Measurements from ENCODE around the gene MUC12.
"Not testable (repeated sequence)": the region's sequence is repeated elsewhere in the genome, so short reads cannot be mapped to it uniquely, and the experiment has no call there.

MUC12 gene

DNA sequence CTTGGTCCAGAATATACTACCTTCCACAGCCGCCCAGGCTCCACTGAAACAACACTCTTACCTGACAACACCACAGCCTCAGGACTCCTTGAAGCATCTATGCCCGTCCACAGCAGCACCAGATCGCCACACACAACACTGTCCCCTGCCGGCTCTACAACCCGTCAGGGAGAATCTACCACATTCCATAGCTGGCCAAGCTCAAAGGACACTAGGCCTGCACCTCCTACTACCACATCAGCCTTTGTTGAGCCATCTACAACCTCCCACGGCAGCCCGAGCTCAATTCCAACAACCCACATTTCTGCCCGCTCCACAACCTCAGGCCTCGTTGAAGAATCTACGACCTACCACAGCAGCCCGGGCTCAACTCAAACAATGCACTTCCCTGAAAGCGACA is 22.9 kb downstream of the MUC12 start:
- not testable (repeated sequence) for DNase-seq (ENCODE audit: low spot score)

DNA sequence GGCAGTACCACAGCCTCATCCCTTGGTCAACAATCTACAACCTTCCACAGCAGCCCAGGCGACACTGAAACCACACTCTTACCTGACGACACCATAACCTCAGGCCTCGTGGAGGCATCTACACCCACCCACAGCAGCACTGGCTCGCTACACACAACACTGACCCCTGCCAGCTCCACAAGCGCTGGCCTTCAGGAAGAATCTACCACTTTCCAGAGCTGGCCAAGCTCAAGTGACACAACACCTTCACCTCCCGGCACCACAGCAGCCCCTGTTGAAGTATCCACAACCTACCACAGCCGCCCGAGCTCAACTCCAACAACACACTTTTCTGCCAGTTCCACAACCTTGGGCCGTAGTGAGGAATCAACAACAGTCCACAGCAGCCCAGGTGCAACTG is 25.3 kb downstream of the MUC12 start:
- DNase-seq (ENCODE audit: low spot score): not testable (repeated sequence)

DNA sequence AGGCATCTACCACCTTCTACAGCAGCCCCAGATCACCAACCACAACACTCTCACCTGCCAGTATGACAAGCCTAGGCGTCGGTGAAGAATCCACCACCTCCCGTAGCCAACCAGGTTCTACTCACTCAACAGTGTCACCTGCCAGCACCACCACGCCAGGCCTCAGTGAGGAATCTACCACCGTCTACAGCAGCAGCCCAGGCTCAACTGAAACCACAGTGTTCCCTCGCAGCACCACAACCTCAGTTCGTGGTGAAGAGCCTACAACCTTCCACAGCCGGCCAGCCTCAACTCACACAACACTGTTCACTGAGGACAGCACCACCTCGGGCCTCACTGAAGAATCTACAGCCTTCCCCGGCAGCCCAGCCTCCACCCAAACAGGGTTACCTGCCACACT is 29.2 kb downstream of the MUC12 start:
- not testable (repeated sequence) for DNase-seq (ENCODE audit: low spot score)

DNA sequence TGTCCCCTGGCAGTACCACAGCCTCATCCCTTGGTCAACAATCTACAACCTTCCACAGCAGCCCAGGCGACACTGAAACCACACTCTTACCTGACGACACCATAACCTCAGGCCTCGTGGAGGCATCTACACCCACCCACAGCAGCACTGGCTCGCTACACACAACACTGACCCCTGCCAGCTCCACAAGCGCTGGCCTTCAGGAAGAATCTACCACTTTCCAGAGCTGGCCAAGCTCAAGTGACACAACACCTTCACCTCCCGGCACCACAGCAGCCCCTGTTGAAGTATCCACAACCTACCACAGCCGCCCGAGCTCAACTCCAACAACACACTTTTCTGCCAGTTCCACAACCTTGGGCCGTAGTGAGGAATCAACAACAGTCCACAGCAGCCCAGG is 30.0 kb downstream of the MUC12 start:
- DNase-seq (ENCODE audit: low spot score): not testable (repeated sequence)

DNA sequence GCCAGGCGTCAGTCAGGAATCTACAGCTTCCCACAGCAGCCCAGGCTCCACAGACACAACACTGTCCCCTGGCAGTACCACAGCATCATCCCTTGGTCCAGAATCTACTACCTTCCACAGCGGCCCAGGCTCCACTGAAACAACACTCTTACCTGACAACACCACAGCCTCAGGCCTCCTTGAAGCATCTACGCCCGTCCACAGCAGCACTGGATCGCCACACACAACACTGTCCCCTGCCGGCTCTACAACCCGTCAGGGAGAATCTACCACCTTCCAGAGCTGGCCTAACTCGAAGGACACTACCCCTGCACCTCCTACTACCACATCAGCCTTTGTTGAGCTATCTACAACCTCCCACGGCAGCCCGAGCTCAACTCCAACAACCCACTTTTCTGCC is 30.7 kb downstream of the MUC12 start:
- DNase-seq (ENCODE audit: low spot score): not testable (repeated sequence)

DNA sequence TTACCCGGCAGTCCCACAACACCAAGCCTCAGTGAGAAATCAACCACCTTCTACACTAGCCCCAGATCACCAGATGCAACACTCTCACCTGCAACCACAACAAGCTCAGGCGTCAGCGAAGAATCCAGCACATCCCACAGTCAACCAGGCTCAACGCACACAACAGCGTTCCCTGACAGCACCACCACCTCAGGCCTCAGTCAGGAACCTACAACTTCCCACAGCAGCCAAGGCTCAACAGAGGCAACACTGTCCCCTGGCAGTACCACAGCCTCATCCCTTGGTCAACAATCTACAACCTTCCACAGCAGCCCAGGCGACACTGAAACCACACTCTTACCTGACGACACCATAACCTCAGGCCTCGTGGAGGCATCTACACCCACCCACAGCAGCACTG is 33.0 kb downstream of the MUC12 start:
- not testable (repeated sequence) for DNase-seq (ENCODE audit: low spot score)

DNA sequence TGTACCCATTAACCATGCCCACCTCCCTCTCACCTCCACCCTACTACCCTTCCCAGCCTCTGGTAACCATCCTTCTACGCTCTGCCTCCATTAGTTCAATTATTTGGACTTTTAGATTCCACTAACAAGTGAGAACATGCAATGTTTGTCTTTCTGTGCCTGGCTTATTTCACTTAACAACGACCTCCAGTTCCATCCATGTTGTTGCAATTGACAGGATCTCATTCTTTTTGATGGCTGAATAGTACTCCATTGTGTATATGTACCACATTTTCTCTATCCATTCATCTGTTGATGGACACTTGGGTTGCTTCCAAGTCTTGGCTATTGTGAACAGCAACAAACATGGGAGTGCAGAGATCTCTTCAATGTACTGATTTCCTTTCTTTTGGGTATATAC is 38.0 kb downstream of the MUC12 start:
- DNase-seq (ENCODE audit: low spot score): not testable (repeated sequence)

DNA sequence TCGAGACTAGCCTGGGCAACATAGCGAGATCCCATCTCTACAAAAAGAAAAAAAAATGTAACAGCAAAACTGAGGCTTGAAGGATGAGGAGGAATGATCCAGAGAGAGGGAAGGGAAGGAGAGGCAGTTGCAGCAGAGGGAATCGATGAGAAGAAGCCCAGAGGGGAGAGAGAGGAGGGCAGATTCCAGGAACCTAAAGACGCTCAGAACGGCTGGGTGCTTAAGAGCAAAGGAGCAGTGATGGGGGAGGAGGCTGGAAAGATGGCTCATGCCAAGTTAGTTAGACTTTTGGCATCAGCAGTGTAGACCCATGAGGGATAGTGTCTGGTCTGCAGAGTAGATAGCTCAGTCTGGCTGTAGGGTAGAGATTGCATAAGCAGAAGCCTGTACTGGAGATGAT is 40.3 kb downstream of the MUC12 start:
- no peak for DNase-seq (ENCODE audit: low spot score)

DNA sequence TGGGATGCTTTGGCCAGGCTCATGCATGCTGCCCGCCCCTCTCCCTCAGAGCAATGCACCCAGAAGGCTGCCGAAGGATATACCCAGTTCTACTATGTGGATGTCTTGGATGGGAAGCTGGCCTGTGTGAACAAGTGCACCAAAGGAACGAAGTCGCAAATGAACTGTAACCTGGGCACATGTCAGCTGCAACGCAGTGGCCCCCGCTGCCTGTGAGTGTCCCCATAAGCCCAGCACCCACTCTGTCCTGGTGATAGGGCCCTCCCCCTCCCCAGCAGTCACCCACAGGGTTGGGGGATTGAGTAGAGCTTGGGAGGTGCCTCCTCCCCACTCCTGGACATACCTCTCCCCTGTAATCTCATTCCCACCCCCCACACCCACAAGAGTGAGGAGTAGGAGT is 43.6 kb downstream of the MUC12 start:
- DNase-seq (ENCODE audit: low spot score): no peak

DNA sequence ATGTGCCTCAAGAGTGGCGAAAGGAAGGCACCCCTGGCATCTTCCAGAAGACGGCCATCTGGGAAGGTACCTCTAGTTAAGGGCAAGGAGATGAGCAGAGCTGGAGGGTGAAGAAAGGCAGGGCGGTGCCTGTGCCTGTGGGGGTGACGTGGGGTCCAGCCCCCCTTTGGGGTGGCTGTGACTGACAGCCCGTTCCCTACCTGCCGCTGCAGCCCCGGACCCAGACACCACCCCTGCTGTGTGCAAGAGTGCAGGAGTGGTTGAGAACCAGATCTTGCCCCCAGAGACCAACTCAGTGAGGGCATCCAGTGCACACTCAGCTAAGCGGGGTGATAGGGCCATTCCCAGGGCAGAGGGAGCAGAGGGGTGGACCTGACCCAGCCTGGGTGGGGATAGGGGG is 46.3 kb downstream of the MUC12 start:
- DNase-seq (ENCODE audit: low spot score): no peak

DNA sequence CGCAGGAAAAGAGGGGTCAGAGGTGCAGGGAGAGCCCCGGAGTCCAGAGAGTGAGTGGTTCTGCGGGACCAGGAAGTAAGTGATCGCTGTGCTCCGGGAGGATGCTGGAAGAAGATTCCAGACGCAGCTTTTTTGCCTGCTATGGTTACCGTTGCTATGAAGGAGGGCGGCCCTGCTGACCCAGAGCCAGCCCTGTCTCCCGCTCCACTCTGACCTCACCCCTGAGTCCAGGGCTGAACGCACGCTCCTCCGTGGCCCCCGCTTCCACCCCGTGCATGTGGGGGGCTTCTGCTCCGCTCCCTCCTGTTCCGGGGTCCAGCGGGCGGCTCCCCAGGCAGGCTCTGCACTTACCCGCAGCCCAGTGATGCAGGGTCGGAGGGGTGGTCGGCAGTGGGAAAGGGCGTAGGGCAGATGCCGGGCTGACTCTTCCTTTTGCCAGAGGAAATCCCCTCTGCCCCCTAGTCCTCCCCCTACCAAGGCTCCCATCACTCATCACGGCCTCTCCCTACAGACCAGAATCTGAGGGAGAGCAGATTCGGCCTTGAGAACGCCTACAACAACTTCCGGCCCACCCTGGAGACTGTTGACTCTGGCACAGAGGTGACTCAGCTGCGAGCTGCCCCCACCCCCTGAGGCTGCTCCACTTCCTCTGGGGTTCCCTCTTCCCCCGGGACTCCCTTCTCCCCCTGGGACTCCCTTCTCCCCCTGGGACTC is 47.9 kb downstream of the MUC12 start:
- no peak for DNase-seq (ENCODE audit: low spot score)

DNA sequence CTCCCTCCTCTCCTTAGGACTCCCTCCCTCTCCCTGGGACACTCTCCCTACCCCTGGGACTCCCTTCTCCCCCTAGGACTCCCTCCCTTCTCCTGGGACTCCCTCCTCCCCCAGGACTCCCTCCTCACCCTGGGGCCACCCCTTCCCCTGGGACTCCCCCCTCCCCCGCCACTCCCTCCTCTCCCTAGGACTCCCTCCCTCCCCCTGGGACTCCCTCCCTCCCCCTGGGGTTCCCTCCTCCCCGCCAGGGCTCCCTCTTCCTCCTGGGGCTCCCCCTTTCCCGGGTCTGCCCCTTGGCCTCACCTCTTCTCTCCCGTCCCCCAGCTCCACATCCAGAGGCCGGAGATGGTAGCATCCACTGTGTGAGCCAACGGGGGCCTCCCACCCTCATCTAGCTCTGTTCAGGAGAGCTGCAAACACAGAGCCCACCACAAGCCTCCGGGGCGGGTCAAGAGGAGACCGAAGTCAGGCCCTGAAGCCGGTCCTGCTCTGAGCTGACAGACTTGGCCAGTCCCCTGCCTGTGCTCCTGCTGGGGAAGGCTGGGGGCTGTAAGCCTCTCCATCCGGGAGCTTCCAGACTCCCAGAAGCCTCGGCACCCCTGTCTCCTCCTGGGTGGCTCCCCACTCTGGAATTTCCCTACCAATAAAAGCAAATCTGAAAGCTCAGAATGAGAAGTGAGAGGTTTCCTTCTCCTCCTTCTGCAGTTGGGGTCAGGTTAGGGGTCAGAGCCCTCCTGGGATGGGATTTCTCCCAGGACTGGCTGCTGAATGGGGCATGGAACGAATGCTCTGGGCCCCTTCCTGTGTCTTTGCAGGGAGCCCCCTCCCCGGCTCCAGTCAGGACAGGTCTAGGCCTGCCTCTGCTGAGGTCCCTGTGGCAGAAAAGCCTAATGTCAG is 49.2 kb downstream of the MUC12 start:
- no peak for DNase-seq (ENCODE audit: low spot score)

DNA sequence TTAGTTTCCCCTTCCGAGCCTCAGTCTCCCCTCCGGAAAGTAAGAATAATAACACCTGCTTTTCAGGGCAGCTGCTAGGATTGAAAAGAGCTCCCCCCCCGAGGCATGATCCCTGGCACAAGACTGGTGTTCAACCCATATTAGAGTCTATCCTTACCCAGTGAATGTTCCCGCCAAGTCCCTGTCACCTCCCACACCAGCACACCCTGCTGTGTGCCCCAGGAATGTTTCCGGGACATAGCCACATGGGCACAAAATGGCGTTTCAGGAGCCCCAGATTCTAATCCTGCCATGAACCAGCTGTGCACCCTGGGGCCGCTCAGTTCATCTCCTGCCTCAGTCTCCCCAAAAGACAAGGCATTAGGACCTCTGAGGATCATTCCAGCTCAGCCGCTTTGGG is 51.1 kb downstream of the MUC12 start:
- DNase-seq (ENCODE audit: low spot score): no peak

DNA sequence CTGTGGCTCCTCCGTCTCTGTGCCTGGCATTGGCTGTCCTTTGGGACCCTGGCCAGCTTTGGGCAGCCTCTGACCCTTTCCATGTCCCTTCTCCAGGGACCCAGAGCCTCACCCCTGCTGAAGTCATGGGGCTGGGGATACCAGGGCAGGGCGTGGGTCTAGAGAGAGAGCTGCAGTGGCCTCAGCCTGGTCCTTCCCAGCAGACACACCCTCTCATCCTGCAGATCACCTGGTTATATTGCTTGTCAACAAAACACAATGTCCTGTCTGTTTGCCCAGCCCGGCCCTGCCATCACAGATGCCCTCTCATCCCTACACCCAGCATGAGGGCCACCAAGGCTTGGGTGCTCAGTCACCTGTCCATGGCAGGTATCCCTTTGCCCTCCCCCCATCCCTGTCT is 52.3 kb downstream of the MUC12 start:
- DNase-seq (ENCODE audit: low spot score): no peak

DNA sequence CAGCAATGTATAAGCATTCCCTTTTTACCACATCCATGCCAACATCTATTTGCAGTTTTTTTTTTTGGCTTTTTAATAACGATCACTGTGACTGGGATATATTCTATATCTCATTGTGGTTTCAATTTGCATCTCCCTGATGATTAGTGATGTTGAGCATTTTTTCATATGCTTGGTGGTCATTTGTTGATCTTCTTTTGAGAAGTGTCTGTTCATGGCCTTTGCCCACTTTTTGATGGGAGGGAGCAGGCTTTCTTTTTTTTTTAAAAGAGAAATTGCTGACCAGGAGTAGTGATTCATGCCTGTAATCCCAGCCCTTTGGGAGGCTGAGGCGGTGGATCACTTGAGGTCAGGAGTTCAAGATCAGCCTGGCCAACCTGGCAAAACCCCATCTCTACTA is 54.5 kb downstream of the MUC12 start:
- DNase-seq (ENCODE audit: low spot score): no peak

DNA sequence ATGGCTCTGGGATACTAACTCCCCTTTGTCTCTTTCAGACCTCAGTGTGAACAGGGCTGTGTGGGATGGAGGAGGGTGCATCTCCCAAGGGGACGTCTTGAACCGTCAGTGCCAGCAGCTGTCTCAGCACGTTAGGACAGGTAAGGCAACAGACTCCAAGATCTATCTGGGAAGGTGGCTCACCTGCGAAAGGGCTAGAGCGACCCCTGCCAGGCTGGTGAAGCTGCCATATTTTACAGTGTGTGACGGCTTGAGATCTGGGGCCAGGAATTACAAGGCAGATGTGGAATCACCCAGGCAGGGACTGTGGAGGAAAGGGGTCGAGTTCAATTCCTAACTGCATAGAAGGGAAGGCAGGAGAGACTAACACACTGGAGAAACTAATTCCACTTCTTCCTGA is 61.7 kb downstream of the MUC12 start:
- no peak for DNase-seq (ENCODE audit: low spot score)

DNA sequence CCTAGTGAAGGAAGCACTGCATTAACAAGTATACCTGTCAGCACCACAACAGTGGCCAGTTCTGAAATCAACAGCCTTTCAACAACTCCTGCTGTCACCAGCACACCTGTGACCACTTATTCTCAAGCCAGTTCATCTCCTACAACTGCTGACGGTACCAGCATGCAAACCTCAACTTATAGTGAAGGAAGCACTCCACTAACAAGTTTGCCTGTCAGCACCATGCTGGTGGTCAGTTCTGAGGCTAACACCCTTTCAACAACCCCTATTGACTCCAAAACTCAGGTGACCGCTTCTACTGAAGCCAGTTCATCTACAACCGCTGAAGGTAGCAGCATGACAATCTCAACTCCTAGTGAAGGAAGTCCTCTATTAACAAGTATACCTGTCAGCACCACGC is 66.6 kb downstream of the MUC12 start:
- no peak for DNase-seq (ENCODE audit: low spot score)

DNA sequence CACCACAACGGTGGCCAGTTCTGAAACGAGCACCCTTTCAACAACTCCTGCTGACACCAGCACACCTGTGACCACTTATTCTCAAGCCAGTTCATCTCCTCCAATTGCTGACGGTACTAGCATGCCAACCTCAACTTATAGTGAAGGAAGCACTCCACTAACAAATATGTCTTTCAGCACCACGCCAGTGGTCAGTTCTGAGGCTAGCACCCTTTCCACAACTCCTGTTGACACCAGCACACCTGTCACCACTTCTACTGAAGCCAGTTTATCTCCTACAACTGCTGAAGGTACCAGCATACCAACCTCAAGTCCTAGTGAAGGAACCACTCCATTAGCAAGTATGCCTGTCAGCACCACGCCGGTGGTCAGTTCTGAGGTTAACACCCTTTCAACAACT is 71.9 kb downstream of the MUC12 start:
- DNase-seq (ENCODE audit: low spot score): not testable (repeated sequence)

DNA sequence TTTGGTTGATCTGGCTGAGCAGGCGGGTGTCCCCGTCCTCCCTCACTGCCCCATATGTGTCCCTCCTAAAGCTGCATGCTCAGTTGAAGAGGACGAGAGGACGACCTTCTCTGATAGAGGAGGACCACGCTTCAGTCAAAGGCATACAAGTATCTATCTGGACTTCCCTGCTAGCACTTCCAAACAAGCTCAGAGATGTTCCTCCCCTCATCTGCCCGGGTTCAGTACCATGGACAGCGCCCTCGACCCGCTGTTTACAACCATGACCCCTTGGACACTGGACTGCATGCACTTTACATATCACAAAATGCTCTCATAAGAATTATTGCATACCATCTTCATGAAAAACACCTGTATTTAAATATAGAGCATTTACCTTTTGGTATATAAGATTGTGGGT is 89.0 kb downstream of the MUC12 start:
- peak; percentile 43 for DNase-seq (ENCODE audit: low spot score)

DNA sequence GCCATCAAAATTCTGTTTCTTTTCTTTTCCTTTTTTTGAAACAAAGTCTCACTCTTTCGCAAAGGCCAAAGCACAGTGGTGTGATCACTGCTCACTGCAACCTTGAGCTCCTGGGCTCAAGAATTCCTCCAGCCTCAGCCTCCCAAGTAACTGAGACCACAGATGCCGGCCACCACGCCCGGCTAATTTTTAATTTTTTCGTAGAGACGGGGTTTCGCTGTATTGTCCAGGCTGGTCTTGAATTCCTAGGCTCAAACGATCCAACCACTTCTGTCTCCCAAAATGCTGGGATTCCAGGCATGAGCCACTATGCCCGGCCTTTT is 90.2 kb downstream of the MUC12 start:
- DNase-seq (ENCODE audit: low spot score): no peak

DNA sequence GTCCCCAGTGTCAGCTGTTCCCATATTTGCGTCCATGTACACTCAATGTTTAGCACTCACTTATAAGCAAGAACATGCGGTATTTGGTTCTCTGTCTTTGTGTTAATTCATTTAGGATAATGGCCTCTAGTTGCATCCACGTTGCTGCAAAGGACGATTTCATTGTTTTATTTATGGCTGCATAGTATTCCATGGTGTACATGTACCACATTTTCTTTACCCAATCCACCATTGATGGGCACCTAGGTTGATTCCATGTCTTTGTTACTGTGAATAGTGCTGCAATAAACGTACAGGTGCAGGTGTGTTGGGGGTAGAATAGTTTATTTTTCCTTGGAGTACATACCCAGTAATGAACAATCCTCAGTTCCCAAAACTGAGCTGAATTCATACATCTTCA is 91.6 kb downstream of the MUC12 start:
- DNase-seq (ENCODE audit: low spot score): no peak

DNA sequence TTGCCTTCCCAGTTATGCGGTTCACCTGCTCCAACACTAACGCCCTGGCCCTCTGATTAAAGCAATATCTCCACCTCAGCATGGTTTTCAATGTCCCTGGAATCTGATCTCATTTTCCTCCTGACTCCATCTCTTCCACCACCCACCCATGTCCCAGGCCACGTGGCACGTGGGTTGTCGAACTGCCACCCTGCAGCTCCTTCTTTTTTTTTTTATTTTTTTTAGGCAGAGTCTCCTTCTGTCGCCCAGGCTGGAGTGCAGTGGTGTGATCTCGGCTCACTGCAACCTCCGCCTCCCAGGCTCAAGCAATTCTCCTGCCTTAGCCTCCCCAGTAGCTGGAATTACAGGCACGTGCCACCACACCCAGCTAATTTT is 94.8 kb downstream of the MUC12 start:
- DNase-seq (ENCODE audit: low spot score): not testable (repeated sequence)

DNA sequence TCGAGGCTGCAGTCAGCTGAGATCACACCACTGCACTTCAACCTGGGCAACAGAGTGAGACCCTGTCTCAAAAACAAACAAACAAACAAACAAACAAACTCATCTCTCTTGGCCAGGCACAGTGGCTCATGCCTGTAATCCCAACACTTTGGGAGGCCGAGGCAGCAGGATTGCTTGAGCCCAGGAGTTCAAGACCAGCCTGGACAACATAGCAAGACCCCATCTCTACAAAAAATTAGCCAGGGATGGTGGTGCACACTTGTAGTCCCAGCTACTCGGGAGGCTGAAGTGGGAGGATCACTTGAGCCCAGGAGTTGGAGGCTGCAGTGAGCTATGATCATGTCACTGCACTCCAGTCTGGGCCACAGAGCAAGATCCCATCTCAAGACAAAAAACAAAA is 95.8 kb downstream of the MUC12 start:
- not testable (repeated sequence) for DNase-seq (ENCODE audit: low spot score)

All from germinal center (tissue), 1 donor.